Measurements from ENCODE around the gene SYT1. TPM values are rescaled to one million over a fixed set of nuclear protein-coding genes. Genes with fewer than 3 reads are reported as not detected.

The SYT1 gene
- total RNA-seq, 2 experiments from 2014 or later: not detected

- ATAC-seq (ENCODE audit: poor library complexity) (no peak), DNase-seq (no peak)
- Mint-ChIP-seq H3K4me1 (ENCODE audit: low read depth) (no peaks in the 10 kb centered on the region), H3K27ac (no peak overlapping the region), H3K9me3 (no peaks in the 10 kb centered on the region), H3K36me3 (ENCODE audit: low read depth) (no peaks in the 10 kb centered on the region), H3K4me3 (no peak overlapping the region), H3K27me3 (no peaks in the 10 kb centered on the region)
- Histone ChIP-seq H3K4me1 (ENCODE audit: insufficient read depth, low read length) (no peaks in the 10 kb centered on the region), H3K27ac (ENCODE audit: low read depth in 1 of 2, low read length in 2 of 2) (no peak overlapping the region), H3K9me3 (ENCODE audit: control insufficient read depth in 1 of 2, insufficient read depth in 1 of 2, low read length in 2 of 2) (no peaks in the 10 kb centered on the region), H3K4me3 (ENCODE audit: low read length) (no peak overlapping the region), H3K27me3 (ENCODE audit: control insufficient read depth in 1 of 2, insufficient read depth in 2 of 2, low read length in 2 of 2) (no peaks in the 10 kb centered on the region), H3K36me3 (ENCODE audit: insufficient read depth, low read length) (no peaks in the 10 kb centered on the region)
- TF ChIP-seq, protein P1, sequence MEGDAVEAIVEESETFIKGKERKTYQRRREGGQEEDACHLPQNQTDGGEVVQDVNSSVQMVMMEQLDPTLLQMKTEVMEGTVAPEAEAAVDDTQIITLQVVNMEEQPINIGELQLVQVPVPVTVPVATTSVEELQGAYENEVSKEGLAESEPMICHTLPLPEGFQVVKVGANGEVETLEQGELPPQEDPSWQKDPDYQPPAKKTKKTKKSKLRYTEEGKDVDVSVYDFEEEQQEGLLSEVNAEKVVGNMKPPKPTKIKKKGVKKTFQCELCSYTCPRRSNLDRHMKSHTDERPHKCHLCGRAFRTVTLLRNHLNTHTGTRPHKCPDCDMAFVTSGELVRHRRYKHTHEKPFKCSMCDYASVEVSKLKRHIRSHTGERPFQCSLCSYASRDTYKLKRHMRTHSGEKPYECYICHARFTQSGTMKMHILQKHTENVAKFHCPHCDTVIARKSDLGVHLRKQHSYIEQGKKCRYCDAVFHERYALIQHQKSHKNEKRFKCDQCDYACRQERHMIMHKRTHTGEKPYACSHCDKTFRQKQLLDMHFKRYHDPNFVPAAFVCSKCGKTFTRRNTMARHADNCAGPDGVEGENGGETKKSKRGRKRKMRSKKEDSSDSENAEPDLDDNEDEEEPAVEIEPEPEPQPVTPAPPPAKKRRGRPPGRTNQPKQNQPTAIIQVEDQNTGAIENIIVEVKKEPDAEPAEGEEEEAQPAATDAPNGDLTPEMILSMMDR (IDR thresholded peaks at IDR 0.05): no peak
- intact Hi-C loops (cut with DNase I, micrococcal nuclease): no loop called here
- CTCF ChIA-PET: no interaction called here
- POLR2A ChIA-PET: no interaction called here
These were observed 509.4 kb downstream of the SYT1 start for GRCh38 chr12:79373896-79374499.

GRCh38 chr12:79374545-79374944 lies 510.0 kb downstream of the SYT1 start:
- Mint-ChIP-seq H3K4me1 (ENCODE audit: low read depth) (no peaks in the 10 kb centered on the region), H3K4me3 (no peak overlapping the region), H3K27ac (no peak overlapping the region), H3K27me3 (no peaks in the 10 kb centered on the region), H3K9me3 (no peaks in the 10 kb centered on the region), H3K36me3 (ENCODE audit: low read depth) (no peaks in the 10 kb centered on the region)
- H3K36me3 ChIP-seq (ENCODE audit: insufficient read depth, low read length): no peaks in the 10 kb centered on the region
- TF ChIP-seq, protein P1 (IDR thresholded peaks at IDR 0.05): no peak
- no peak overlapping the region for H3K27ac ChIP-seq (ENCODE audit: low read depth in 1 of 2, low read length in 2 of 2)
- H3K4me3 ChIP-seq (ENCODE audit: low read length): no peak overlapping the region
- no peak for DNase-seq
- ChIA-PET CTCF (no interaction called here), POLR2A (no interaction called here)
- intact Hi-C loops (cut with DNase I, micrococcal nuclease): no loop called here
- H3K27me3 ChIP-seq (ENCODE audit: control insufficient read depth in 1 of 2, insufficient read depth in 2 of 2, low read length in 2 of 2): no peaks in the 10 kb centered on the region
- no peaks in the 10 kb centered on the region for H3K9me3 ChIP-seq (ENCODE audit: control insufficient read depth in 1 of 2, insufficient read depth in 1 of 2, low read length in 2 of 2)
- H3K4me1 ChIP-seq (ENCODE audit: insufficient read depth, low read length): no peaks in the 10 kb centered on the region
- ATAC-seq (ENCODE audit: poor library complexity): no peak

- ChIA-PET CTCF (no interaction called here), POLR2A (no interaction called here)
- Mint-ChIP-seq H3K36me3 (ENCODE audit: low read depth) (no peaks in the 10 kb centered on the region), H3K4me1 (ENCODE audit: low read depth) (no peaks in the 10 kb centered on the region), H3K9me3 (no peaks in the 10 kb centered on the region), H3K27ac (no peak overlapping the region), H3K4me3 (no peak overlapping the region), H3K27me3 (no peaks in the 10 kb centered on the region)
- no peaks in the 10 kb centered on the region for H3K9me3 ChIP-seq (ENCODE audit: control insufficient read depth in 1 of 2, insufficient read depth in 1 of 2, low read length in 2 of 2)
- H3K4me3 ChIP-seq (ENCODE audit: low read length): no peak overlapping the region
- no peaks in the 10 kb centered on the region for H3K36me3 ChIP-seq (ENCODE audit: insufficient read depth, low read length)
- intact Hi-C loops (cut with DNase I, micrococcal nuclease): no loop called here
- no peak overlapping the region for H3K27ac ChIP-seq (ENCODE audit: low read depth in 1 of 2, low read length in 2 of 2)
- ATAC-seq (ENCODE audit: poor library complexity): no peak
- H3K4me1 ChIP-seq (ENCODE audit: insufficient read depth, low read length): no peaks in the 10 kb centered on the region
- no peak for DNase-seq
- H3K27me3 ChIP-seq (ENCODE audit: control insufficient read depth in 1 of 2, insufficient read depth in 2 of 2, low read length in 2 of 2): no peaks in the 10 kb centered on the region
- TF ChIP-seq, protein P1 (IDR thresholded peaks at IDR 0.05): no peak
These were observed 510.5 kb downstream of the SYT1 start for GRCh38 chr12:79375050-79375449.
